SU-DHL-6 (cell line): ENCODE results near the gene SH2D3A.

Experiments
- H2AFZ ChIP-seq: fragments of 200-600 bp; sonication (generic); 2 replicates; pipeline ENCODE4 v1.6.1; 2014; ENCODE audit warnings: low read depth, mild to moderate bottlenecking, moderate library complexity, mixed read lengths, antibody characterized with exemption, low read length; ENCODE audit not compliant: severe bottlenecking
- H3F3A ChIP-seq: fragments of 200-600 bp; shearing (Covaris generic); 2 replicates; pipeline ENCODE4 v1.6.0; 2016; ENCODE audit warnings: antibody characterized with exemption, mild to moderate bottlenecking; ENCODE audit not compliant: insufficient read depth
- H3K27ac ChIP-seq: fragments of 200-600 bp; sonication (generic); 2 replicates; pipeline ENCODE4 v1.5.1; 2016; ENCODE audit warnings: low read depth, mild to moderate bottlenecking, low read length, moderate library complexity, mixed read lengths
- H3K27me3 ChIP-seq: fragments of 200-600 bp; sonication (generic), shearing (Covaris generic); 2 replicates; pipeline ENCODE4 v1.6.0; 2014; ENCODE audit warnings: mild to moderate bottlenecking, low read length
- H3K36me3 ChIP-seq: fragments of 200-600 bp; sonication (generic); 2 replicates; pipeline ENCODE4 v1.6.1; 2014; ENCODE audit warnings: mild to moderate bottlenecking, low read length, mixed read lengths
- H3K4me2 ChIP-seq: fragments of 300-600, 200-600 bp; shearing (Covaris generic), sonication (generic); 2 replicates; pipeline ENCODE4 v1.6.0; 2014; ENCODE audit warnings: low read length, low read depth, mild to moderate bottlenecking; ENCODE audit not compliant: poor library complexity, severe bottlenecking
- H3K4me3 ChIP-seq: fragments of 200-600 bp; sonication (generic); 2 replicates; pipeline ENCODE4 v1.5.1; 2014; ENCODE audit warnings: antibody characterized with exemption, low read length, mild to moderate bottlenecking, mixed read lengths; ENCODE audit not compliant: insufficient read depth, poor library complexity, severe bottlenecking
- H3K79me2 ChIP-seq: fragments of 200-600 bp; sonication (generic); 2 replicates; pipeline ENCODE4 v1.6.1; 2014; ENCODE audit warnings: mild to moderate bottlenecking, low read length, moderate library complexity; ENCODE audit not compliant: insufficient read depth
- H3K9ac ChIP-seq: fragments of 200-600 bp; sonication (generic); 2 replicates; pipeline ENCODE4 v1.7.0; 2014; ENCODE audit warnings: mild to moderate bottlenecking, low read length
- H3K9me2 ChIP-seq: fragments of 200-600 bp; sonication (generic); replicated peaks from 2 replicates; pipeline ENCODE4 v1.6.1; 2014; ENCODE audit warnings: low read length; ENCODE audit not compliant: insufficient read depth
- H3K9me3 ChIP-seq: fragments of 200-600 bp; sonication (generic); 2 replicates; pipeline ENCODE4 v1.6.1; 2014; ENCODE audit warnings: low read length, mixed read lengths; ENCODE audit not compliant: insufficient read depth
- H4K20me1 ChIP-seq: fragments of 200-600 bp; sonication (generic); 2 replicates; pipeline ENCODE4 v1.6.1; 2014; ENCODE audit warnings: low read depth, mild to moderate bottlenecking, antibody characterized with exemption, low read length, moderate library complexity, mixed read lengths
- EZH2phosphoT487 ChIP-seq: fragments of 200-600 bp; sonication (generic), shearing (Covaris generic); conservative IDR thresholded peaks from 2 replicates; pipeline ENCODE4 v1.6.1; 2018; ENCODE audit warnings: mild to moderate bottlenecking, antibody characterized with exemption, low read length, moderate library complexity, mixed read lengths
- TF ChIP-seq, protein P1 (sequence below): fragments of 200-600 bp; sonication (generic); IDR thresholded peaks from one replicate; pipeline ENCODE4 v1.5.1; 2017; ENCODE audit warnings: antibody characterized with exemption, mild to moderate bottlenecking, low read length, moderate library complexity; ENCODE audit not compliant: insufficient read depth, poor library complexity, severe bottlenecking

SH2D3A gene

DNA sequence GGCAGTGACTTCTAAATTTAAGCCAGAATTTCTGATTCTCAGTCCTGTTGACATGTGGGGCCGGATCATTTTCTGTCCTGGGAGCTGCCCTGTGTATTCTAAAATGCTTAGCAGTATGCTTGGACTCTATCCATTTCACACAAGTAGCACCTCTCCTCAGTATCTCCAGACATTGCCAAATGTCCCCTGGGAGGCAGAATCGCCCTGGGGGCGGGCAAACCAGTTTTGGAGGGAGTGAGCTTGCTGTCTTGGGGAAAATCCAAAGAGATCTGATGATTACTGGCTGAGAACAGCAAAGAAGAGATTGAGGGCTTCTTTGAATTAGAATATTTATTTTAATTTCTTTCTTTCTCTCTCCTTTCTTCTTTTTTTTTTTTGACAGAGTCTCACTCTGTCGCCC is 21.7 kb upstream of the SH2D3A start:
- Histone ChIP-seq H3K27me3 (no peaks in the 10 kb centered on the region), H3F3A (no peaks in the 10 kb centered on the region), H3K9me3 (no peaks in the 10 kb centered on the region), H2AFZ (no peak overlapping the region), H3K36me3 (no peaks in the 10 kb centered on the region), H4K20me1 (no peaks in the 10 kb centered on the region; the same call in 1 of the 2 replicates), H3K4me3 (no peak overlapping the region), H3K79me2 (peaks cover 71% of the 10 kb centered on the region), H3K4me2 (no peak overlapping the region), H3K27ac (no peak overlapping the region), H3K9ac (no peak overlapping the region), H3K9me2 (no peaks in the 10 kb centered on the region)
- TF ChIP-seq, protein P1, sequence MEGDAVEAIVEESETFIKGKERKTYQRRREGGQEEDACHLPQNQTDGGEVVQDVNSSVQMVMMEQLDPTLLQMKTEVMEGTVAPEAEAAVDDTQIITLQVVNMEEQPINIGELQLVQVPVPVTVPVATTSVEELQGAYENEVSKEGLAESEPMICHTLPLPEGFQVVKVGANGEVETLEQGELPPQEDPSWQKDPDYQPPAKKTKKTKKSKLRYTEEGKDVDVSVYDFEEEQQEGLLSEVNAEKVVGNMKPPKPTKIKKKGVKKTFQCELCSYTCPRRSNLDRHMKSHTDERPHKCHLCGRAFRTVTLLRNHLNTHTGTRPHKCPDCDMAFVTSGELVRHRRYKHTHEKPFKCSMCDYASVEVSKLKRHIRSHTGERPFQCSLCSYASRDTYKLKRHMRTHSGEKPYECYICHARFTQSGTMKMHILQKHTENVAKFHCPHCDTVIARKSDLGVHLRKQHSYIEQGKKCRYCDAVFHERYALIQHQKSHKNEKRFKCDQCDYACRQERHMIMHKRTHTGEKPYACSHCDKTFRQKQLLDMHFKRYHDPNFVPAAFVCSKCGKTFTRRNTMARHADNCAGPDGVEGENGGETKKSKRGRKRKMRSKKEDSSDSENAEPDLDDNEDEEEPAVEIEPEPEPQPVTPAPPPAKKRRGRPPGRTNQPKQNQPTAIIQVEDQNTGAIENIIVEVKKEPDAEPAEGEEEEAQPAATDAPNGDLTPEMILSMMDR = no peak
- TF ChIP-seq EZH2phosphoT487 = no peak

DNA sequence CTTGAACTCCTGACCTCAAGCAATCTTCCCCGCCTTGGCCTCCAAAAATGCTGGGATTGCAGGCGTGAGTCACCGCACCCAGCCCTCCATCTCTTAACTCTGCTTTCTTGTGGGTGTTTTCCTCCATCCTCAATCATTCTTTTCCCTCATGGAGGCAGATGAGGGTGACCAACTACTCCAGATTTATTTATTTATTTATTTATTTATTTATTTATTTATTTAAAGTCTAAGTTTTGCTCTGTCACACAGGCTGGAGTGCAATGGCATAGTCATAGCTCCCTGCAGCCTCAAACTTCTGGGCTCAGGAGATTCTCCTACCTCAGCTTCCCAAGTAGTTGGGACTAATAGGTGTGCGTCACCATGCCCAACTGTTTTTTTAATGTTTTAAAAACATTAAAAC is 20.2 kb upstream of the SH2D3A start:
- Histone ChIP-seq H2AFZ (no peak overlapping the region), H3K9me3 (no peaks in the 10 kb centered on the region), H4K20me1 (no peaks in the 10 kb centered on the region; the same call in 1 of the 2 replicates), H3K79me2 (peaks cover 77% of the 10 kb centered on the region), H3K36me3 (no peaks in the 10 kb centered on the region), H3K9ac (no peak overlapping the region), H3K4me2 (no peak overlapping the region), H3K27ac (no peak overlapping the region), H3K27me3 (no peaks in the 10 kb centered on the region), H3K9me2 (no peaks in the 10 kb centered on the region), H3F3A (no peaks in the 10 kb centered on the region), H3K4me3 (no peak overlapping the region)
- TF ChIP-seq, protein P1 = no peak
- TF ChIP-seq EZH2phosphoT487 = no peak

DNA sequence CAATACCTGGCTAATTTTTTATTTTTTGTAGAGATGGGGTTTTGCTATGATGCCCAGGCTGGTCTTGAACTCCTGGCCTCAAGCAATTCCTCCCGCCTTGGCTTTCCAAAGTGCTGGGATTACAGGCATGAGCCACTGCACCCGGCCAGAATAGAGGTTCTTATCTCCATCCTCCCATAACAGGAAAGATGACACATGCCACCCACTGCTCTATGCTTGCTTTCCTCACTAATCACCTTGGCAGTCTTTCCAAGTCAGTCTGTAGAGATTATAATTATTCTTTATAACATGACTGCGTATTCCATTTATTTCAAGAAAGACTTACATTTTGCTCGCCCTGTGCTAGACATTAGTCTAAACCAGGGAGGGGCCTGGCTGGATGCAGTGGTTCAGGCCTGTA is 12.0 kb upstream of the SH2D3A start:
- Histone ChIP-seq H3K27ac (no peak overlapping the region), H3K9me2 (no peaks in the 10 kb centered on the region), H3K9me3 (no peaks in the 10 kb centered on the region), H3K4me3 (no peak overlapping the region), H3K36me3 (no peaks in the 10 kb centered on the region), H3K79me2 (peaks cover 94% of the 10 kb centered on the region), H2AFZ (no peak overlapping the region), H4K20me1 (peaks cover 3% of the 10 kb centered on the region; the same call in 1 of the 2 replicates), H3F3A (peaks cover 7% of the 10 kb centered on the region; the same call in 1 of the 2 replicates), H3K27me3 (no peaks in the 10 kb centered on the region), H3K4me2 (no peak overlapping the region), H3K9ac (no peak overlapping the region)
- TF ChIP-seq EZH2phosphoT487 = no peak
- TF ChIP-seq, protein P1 = no peak
